ENCODE measurements around the gene HOXA4.

HOXA4 gene

DNA sequence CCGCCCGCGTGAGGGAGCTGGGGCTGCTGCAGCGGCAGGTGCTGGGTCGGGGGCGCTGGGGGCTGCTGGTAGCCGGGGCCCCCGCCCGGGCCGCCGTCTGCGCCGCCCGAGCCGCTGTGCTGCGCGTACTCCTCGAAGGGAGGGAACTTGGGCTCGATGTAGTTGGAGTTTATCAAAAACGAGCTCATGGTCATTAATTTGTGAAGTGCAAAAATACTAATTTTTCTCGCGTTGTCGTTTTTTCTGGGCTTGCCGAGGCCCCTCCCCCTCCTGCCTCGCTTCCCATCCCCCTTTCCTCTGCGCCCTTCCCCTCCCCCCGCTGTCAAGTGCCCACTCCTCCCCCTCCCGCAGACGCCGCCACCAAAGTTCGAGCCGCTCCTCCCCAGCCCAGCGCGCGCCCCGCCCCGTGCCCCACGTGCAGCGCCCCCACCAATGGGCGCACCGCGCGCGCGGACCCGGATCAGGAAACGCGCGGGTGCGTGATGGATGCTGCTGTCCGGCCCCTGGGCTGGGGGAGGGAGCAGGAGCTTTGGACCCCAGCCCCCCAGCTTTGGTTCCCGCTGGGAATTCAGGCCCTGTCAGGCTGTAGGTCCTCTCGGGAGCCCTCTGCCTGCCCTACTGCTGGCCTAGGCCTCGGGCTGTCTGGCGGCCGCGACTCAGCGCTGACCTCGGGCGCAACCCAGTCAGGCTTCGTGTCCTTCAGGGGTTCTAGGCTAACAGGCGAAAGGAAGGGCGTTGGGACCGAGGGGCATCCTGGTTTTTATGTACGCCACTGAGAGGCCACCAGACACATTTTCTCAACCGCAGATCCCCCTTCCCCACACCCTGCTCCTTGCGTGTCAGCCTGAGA, at the start of gene HOXA4:
Gene HOXA4 (minus strand): TSS at position 218 of the 850 bp plus-strand sequence. CDS start 24 bp downstream, at position 194.
- DNase-seq, result peak; percentile 73 to 95 (median 83)

DNA sequence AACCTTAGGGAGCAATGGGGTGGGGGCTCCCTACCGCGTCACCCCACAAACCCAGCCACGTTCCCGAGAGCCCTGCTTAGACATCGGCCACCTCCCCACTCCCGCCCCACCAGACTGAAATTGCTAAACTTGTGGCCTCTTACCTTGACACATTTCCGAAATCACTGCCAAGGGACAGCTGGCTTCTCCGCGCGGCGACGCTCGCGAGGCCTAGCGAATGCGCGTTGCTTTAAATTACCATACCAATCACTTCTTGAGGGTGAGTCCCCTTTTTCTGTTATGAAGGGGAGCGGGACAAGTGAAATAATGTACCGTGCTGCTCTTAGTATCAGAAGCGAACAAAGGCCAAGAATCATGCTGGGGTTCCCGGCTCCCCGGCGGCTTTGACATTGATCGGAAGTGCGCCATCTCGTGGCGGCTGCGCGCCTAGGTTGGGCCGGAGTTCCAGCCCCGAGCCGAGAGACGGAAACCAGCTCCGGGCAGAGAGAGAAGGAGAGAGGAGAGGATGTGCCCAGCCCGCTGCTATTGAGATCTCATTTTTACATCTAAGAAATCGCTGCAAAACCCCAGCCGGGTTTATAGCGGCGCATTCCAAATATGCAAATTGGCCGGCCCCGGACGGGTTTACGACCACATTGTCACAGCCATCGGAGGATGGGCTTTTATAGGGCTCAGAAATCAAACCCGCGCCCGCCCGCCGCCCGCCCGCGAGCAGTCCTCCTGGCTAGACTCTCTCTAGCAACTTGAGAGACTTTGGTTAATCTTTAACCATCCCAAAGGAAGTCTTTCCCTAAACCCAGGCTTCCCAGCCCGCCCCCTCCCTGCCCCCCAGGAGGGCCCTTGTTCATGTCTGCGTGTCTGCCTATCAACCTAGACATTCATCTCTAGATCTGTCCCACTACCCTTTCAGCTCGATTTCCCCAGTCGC, 49.2 kb upstream of the HOXA4 start:
- peak; percentile 81 to 91 (median 89) for DNase-seq

DNA sequence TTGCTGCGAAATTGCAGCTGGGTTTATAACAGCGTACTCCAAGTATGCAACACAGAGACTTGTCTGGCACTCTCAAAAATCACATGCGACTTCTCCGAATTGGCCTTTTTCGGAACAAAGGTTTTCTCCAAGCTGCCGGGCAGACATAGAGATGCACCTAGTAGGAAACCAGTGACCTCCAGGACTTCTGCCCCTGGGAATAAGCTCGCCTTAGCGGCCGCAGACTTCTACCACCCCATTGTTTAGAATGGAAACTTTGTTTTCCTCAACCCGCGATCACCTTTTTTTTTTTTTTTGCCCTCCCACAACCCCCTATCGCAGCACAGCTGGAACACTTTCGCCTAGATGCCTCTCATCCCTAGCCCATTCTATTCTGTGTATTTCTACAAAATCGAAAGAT, 48.5 kb upstream of the HOXA4 start:
- DNase-seq, result no peak

DNA sequence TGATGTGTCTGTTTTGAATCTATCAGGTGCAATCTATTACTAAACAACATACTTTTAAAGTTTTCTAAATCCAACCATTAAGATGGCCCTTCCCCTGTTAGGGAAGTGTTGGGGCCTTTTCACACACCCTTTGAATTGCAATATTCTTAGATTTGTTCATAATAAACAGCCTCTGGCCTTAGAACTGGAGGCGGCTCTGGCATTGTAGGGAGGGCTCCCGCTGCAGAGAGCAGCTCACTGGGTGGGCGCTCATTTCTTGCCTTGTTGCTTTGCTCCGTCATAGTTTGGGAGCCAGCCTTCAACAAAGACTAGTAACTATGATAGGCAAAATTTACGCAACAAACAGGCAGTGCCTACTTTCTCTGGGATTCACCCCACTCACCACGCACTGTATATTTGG, 47.8 kb upstream of the HOXA4 start:
- DNase-seq, result no peak

DNA sequence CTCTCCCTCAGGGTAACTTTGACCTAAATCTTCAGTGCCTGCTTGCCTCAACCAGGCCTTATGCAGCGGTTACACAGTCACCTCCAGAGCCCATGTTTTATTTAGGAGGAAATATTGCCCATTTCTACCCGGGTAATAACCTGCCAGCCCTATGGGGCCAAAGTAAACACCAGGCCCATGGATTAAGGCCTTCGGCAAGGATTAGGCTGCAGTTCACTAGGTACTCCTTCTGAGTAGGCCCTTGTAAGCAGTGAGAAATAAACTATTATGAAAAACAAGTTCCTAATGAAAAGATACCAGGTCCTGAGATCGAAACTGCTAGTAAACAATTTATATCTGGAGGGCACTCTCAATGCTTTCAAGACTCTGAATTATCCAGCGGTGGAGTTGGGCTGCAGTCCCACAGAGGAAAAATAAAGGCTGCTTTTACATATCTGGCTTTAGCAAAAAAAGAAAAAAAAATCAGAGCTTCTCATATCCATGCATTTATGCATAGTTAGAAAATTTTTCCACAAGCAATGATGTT, 47.3 kb upstream of the HOXA4 start:
- no peak for DNase-seq

DNA sequence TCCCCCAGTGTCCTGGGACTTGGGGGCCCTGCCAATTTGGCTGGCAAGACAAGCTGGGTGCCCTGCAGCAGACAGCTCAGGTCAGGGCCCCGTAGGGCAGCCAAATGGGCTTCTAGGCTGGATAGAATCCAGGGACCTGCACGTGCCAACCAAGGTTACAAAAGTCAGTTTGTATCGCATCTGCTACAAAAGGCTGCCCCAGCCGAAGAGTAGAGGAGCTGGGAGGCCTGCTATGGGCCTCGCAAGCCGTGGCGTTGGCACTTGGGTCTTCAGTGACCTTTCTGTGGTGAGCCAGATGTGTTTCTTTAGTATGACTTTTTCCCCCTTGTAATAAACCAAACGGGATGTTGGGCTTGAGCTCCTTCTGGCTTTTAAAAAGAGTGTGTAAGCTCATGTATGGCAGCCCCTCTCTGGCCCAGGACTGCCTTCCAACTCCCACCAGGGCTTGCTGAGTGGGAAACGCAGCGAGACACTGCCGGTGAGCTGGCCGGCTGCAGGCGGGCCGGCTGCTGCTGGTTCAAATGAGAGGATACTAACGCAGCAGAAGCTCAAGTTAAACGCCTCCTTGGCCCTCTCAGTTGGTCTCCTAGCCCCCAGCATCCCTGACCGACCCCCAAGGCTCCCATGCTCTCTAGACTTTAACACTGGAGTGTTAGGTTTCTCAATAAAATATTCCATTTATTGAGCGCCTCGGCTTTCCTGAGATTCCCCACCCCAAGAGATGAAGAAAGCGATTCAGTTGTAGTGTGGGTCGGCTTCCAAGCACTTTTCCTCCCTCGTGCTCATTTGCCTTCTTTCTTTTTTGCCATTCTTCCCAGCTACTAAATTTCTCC, 46.6 kb upstream of the HOXA4 start:
- no peak for DNase-seq

DNA sequence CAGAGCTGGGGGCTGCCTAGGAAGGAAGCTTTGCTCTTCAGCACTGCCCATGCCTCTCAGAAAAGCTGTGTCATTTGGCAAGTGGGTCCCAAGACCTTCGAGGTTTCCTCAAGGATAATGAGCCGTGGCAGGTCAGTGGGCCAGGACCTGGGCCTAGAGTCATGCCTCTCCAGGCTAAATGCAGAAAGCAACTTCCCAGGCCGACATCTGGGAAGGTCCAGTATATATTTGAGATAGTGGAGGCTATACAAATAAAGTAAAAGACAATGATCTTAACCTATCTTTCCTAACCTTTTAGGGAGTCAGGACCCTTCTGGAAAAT, 45.9 kb upstream of the HOXA4 start:
- DNase-seq, result no peak

DNA sequence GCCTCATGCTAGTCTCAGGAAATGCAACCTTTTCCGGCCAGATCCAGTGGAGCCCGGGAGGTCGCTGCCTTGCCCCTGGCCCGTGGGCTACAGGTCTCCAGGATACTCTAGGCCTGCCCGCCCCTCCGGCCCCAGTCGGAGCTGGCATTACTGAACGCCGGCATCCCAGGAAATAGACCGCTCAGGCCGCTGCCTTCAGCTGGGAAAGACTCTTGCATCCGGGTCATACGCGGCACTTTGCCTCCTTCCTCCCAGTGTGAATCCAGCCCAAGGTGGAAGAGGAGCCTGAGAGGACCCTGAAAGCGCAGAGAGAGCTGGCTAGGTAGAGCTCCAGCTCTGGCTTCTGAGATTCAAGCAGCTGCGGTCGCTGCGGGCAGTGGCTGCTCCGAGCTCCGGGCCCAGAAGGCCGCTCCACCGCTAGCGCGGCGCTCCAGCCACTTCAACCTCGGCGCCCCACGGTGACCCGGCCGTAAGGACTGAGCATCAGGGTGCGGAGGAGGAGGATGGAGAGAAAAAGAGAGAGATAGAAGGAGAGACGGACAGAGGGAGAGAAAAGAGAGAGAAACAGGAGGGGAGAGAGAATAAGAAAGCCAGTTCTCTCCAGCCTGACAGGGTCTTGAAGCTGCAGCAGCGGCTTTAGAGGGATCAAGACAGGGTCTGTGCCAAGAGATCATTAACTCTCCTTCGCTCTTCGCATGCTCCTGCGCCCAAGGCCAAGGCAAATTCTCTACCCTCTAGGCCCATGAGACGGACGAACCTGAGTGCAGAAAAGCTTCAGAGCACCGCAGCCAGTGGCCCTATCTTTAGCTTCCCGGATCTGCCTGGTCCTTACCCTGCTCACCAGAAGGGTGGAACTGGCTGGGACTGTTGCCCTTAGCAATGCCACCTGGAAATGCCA, 45.3 kb upstream of the HOXA4 start:
- no peak for DNase-seq

DNA sequence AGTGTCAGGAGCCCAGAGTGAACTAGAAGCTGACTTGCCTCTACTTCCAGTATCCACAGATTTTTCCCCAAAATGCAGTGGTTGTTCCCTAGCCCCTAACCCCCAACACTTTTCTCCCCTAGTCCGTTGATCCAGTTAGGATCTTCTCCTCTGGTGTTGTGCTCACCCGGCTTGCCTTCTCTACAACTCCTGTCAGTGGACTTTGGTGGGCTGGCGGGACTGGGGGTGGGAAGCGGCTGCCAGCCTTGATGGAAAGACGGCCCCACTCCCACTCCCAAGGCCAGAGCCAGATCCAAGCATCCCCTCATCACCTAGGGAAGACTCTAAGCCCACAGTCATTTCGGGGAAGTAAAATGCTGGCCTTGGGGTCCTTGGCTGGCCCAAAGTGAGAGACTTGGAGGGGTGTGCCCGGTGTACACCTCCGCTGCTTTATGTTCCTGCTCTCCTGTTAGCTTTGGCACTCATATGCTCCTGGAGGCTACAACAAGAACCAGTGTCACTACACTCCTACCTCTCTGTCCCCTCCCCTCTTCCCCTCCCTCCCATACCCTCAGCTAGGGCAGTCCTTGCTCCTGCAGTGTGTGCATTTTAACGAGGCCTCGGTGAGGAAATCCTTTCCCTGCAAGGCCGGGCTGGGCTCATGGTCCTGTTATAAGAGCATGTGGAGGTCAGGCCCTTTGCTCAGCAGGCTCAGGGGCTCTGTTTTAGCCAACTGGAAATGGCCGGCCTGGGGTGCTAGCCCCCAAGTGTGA, 44.5 kb upstream of the HOXA4 start:
- no peak for DNase-seq

DNA sequence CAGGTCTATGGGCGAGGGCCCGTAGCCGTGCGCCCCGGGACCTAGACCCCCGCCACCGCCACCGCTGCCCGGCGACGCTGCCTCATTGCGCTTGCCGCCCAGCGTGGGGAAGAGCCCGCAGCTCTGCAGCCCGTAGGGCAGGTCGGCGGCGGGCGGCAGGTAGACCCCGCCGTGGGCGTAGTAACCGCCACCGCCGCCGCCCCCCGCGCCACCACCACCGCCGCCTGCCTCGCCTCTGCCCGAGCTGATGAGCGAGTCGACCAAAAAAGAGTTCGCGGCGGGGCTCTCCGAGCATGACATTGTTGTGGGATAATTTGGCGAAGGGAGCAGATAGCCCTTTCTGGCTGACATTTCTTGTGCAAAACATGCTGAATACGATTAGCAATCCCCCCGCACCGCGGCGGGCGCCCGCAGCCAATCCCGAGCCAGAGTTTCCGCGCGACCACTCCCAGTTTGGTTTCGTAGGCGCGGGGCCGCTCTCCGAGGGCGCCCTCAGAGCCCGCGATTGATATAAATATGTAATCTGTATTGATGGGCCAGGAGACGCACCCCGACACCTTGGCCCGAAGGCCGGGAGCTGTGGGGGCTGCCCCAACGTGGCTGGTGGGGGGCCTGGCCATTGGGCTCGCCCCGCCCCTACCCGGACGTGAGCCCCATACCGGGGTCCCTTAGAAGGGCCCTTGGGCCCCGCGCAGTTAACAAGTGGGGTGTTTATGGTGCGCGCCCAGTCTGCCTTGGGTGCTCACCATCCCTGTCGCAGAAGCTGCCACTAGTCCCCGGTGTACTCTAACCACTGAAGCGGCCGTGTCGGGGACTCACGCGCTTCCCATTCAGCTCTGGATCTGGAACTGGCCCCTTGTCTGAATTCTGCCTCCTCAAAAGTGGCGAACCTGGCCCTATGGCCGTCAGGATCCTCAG, 43.7 kb upstream of the HOXA4 start, which contains the start of gene HOXA10:
Gene HOXA10 (minus strand): TSS at position 365 of the 918 bp plus-strand sequence. CDS start 14 bp downstream, at position 351.
- no peak for DNase-seq

DNA sequence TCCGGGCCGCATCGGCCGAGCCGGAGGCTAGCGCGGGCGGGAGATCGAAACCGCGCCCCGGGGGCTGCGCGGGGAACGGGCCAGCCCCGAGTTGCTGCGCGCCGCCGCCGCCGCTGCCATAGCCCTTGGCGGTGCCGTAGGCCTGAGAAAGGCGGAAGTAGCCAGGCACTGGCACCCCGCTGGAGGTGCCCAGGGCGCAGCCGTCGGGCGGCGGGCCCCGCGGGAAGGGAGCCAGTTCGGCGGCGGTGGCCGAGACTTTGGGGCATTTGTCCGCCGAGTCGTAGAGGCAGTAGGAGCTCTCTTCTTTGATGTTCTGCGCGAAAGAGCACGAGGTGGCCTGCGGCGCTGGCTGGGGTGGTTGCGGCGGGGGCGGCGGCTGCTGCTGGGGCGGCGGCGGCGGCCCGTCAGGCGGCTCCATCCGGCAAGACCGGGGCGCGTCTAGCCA, 43.0 kb upstream of the HOXA4 start:
- DNase-seq, result peak; percentile 69 to 83 (median 77)

DNA sequence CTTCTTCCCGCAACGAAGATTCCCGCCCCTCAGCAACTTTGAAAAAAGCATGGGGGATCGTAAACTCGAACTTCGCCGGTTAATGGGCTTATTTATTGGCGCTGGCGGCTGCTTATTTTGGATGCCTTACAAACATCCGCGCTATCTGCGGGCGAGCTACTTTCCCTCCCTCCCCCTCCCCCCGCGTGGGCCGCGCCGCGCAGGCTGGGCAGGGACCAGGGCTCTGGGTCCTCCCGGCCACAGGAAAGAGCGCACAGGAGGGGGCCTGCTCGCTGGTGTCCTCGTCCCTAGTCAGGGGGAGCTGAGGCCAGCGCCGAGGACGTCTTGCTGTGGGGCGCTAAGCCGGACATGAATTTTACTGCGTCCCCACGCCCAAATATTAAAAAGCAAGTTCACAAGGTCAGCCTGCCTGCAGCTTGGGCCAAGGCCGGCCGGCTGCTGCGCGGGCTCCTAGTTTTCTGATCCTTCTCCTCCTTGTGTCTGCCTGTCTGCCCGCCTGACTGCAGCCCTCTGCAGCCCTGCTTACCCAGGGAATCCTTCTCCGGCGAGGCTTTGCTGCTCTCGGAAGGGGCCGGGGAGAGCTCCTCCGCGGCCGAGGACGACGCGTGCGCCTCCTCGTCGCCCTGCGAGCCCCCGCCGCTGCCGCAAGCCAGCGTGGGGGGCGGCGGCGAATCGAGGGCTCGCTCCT, 42.4 kb upstream of the HOXA4 start:
- DNase-seq, result peak in 1 of 3 donors; percentile 30

DNA sequence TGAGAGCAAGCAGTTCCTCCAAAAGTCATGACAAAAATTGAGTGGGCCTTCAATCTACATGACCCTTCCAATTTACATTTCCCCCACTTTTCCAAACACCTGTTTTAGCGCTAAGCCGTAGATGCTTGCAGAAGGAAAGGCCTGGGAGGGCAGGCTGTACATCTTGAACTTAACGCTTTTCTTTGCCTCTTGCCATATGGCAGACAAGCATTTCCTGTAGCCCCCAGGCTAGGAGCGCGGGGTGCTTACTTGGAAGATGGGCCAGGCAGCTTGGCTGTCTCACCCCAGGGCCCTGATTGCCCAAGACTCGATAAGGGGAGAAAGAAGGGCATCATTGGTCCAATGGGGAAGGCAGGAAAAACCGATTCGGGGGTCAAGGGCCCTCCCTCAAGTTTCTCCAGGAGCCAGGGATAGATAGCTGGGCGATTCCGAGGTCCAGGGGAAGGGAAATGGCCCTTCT, 41.8 kb upstream of the HOXA4 start:
- no peak for DNase-seq

DNA sequence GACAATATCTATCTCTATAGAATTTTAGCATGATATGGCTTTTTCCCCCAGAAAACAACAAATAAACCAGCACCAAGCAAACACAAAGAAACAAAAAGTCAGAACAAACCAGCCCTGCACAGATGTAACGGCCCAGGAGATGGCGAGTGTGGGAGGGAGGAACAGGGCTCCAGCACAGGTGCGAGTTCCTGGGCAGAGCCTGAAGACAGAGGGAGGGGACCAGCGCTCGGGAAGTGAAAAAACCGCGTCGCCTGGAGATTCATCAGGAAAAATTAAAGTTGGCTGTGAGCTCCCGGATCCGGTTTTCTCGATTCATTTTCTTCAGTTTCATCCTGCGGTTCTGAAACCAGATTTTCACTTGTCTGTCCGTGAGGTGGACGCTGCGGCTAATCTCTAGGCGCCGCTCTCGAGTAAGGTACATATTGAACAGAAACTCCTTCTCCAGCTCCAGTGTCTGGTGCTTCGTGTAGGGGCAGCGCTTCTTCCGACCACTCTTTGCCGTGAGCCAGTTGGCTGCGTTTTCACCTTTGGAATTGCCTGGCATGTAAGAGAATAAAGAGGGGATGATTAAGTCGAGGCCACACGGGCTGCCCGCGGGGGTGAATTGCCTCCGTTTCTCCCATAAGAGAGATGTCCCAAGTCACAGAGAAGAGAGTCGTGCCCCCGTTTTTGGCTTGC, 41.2 kb upstream of the HOXA4 start:
- peak in 1 of 3 donors; percentile 27 for DNase-seq

DNA sequence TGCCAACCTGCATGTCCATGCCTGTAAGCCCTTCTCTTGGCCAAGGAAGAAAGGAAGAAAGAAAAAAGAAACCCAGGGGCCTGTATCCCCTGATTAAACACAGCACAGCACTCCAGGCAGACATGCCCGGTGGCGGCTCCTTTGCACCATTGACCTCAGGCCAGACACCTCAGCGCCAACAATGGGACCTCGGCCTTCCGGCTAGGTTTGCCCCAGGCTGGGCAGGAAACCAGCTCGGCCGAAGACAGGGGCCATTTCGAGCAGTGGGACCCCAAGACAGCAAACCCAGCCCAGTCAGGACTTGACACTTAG, 40.7 kb upstream of the HOXA4 start:
- no peak for DNase-seq

DNA sequence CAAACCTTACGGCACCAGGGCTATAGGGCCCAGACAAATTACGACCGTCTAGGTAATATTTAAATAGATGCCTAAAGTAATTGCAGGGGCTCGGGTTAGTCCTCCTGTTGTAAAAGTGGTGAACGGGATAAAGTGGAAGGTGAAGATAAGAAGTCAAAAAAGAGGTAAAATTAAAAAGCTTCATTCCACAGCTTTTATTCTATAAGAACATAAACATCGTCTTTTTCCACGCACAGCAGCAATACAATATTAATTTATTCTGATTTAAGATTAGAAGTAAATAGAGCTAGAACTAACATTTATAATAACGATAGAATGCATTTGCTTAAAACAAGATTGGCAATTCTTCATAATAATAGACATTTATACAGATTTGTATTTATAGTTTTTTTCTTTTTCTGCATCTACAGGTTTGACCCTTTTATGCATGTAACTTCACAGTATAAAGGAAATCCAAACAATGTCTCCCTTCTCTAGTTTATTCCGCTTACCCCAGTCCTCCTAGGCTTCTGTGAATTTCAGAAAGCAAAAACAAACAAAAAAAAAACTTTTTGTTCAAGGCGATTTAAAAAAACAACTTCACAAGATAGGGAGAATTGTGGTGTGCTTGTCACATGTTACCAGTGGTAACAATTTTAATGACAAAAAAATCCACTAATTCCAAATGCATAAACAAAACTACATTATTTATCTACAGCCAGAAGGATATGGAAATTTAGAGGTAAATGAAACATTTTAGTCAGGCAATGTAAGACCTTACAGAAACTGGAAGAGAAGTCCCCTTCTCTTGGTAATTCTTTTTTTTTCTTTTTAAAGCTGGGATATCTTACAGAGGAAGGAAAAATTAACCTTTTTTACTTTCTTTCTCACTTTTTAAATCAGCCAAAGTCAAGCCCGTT, 40.1 kb upstream of the HOXA4 start:
- DNase-seq, result no peak
